Stimulated activated naive CD8-positive, alpha-beta T cell treated with anti-CD3 and anti-CD28 coated beads, Interleukin-15, Interleukin-2, amounts not matched to agents 100 ng/mL and 50 ng/mL, for 24 hours (primary cell): ENCODE measurements around the gene ELL3.
A peak's percentile ranks its signal among the peaks of the same experiment; 100 is the strongest.
"Not testable (repeated sequence)": the region's sequence is repeated elsewhere in the genome, so short reads cannot be mapped to it uniquely, and the experiment has no call there.

Source experiments
- H3K27ac Mint-ChIP-seq: one replicate; pipeline ENCODE4 v1.8.0; 2021; ENCODE audit warnings: mild to moderate bottlenecking, mixed read lengths
- H3K27me3 Mint-ChIP-seq: one replicate; pipeline ENCODE4 v1.8.0; 2021; ENCODE audit warnings: mixed read lengths
- H3K36me3 Mint-ChIP-seq: one replicate; pipeline ENCODE4 v1.8.0; 2021; ENCODE audit warnings: low read depth, mixed read lengths
- H3K4me1 Mint-ChIP-seq: one replicate; pipeline ENCODE4 v1.8.0; 2021; ENCODE audit warnings: low read depth, mixed read lengths
- H3K4me3 Mint-ChIP-seq: one replicate; pipeline ENCODE4 v1.8.0; 2021; ENCODE audit warnings: mild to moderate bottlenecking, mixed read lengths
- H3K9me3 Mint-ChIP-seq: one replicate; pipeline ENCODE4 v1.8.0; 2021; ENCODE audit warnings: mixed read lengths

ELL3 gene

GRCh38 chr15:43771816-43772215 lies 5.0 kb downstream of the ELL3 start:
- no peak overlapping the region for H3K27ac Mint-ChIP-seq
- H3K27me3 Mint-ChIP-seq: no peaks in the 10 kb centered on the region
- H3K4me3 Mint-ChIP-seq: no peak overlapping the region
- peaks cover 67% of the 10 kb centered on the region for H3K36me3 Mint-ChIP-seq
- peaks cover 20% of the 10 kb centered on the region for H3K4me1 Mint-ChIP-seq
- no peaks in the 10 kb centered on the region for H3K9me3 Mint-ChIP-seq

GRCh38 chr15:43769584-43770228 lies 7.1 kb downstream of the ELL3 start:
- Mint-ChIP-seq H3K27ac (peak overlapping the region; percentile 18), H3K9me3 (no peaks in the 10 kb centered on the region), H3K27me3 (no peaks in the 10 kb centered on the region), H3K4me3 (no peak overlapping the region), H3K36me3 (peaks cover 84% of the 10 kb centered on the region), H3K4me1 (peaks cover 4% of the 10 kb centered on the region)

- H3K9me3 Mint-ChIP-seq: no peaks in the 10 kb centered on the region
- H3K4me3 Mint-ChIP-seq: no peak overlapping the region
- H3K27ac Mint-ChIP-seq: peak overlapping the region; percentile 39
- no peaks in the 10 kb centered on the region for H3K27me3 Mint-ChIP-seq
- H3K4me1 Mint-ChIP-seq: no peaks in the 10 kb centered on the region
- H3K36me3 Mint-ChIP-seq: peaks cover 76% of the 10 kb centered on the region
These were observed 12.8 kb downstream of the ELL3 start for GRCh38 chr15:43763819-43764446.

GRCh38 chr15:43762824-43763223 lies 13.9 kb downstream of the ELL3 start:
- H3K9me3 Mint-ChIP-seq: no peaks in the 10 kb centered on the region
- no peaks in the 10 kb centered on the region for H3K27me3 Mint-ChIP-seq
- H3K27ac Mint-ChIP-seq: no peak overlapping the region
- H3K36me3 Mint-ChIP-seq: peaks cover 71% of the 10 kb centered on the region
- H3K4me1 Mint-ChIP-seq: no peaks in the 10 kb centered on the region
- H3K4me3 Mint-ChIP-seq: no peak overlapping the region

GRCh38 chr15:43751885-43752284 lies 24.9 kb downstream of the ELL3 start:
- H3K4me1 Mint-ChIP-seq: peaks cover 64% of the 10 kb centered on the region
- H3K36me3 Mint-ChIP-seq: peaks cover 72% of the 10 kb centered on the region
- no peaks in the 10 kb centered on the region for H3K27me3 Mint-ChIP-seq
- H3K9me3 Mint-ChIP-seq: no peaks in the 10 kb centered on the region
- peak overlapping the region; percentile 94 for H3K4me3 Mint-ChIP-seq
- peak overlapping the region; percentile 28 for H3K27ac Mint-ChIP-seq

GRCh38 chr15:43749690-43750345 lies 26.9 kb downstream of the ELL3 start:
- peak overlapping the region; percentile 89 for H3K27ac Mint-ChIP-seq
- H3K4me3 Mint-ChIP-seq: peak overlapping the region; percentile 94
- peaks cover 66% of the 10 kb centered on the region for H3K4me1 Mint-ChIP-seq
- peaks cover 54% of the 10 kb centered on the region for H3K36me3 Mint-ChIP-seq
- H3K9me3 Mint-ChIP-seq: no peaks in the 10 kb centered on the region
- no peaks in the 10 kb centered on the region for H3K27me3 Mint-ChIP-seq

- Mint-ChIP-seq H3K27me3 (no peaks in the 10 kb centered on the region), H3K27ac (peak overlapping the region; percentile 94), H3K4me1 (peaks cover 72% of the 10 kb centered on the region), H3K9me3 (no peaks in the 10 kb centered on the region), H3K4me3 (peak overlapping the region; percentile 94), H3K36me3 (peaks cover 42% of the 10 kb centered on the region)
These were observed 28.4 kb downstream of the ELL3 start for GRCh38 chr15:43748376-43748775.

GRCh38 chr15:43746903-43747309 lies 29.9 kb downstream of the ELL3 start:
- H3K27ac Mint-ChIP-seq: peak overlapping the region; percentile 94
- H3K4me1 Mint-ChIP-seq: peaks cover 58% of the 10 kb centered on the region
- H3K27me3 Mint-ChIP-seq, H3K9me3 Mint-ChIP-seq: not testable (repeated sequence)
- peak overlapping the region; percentile 94 for H3K4me3 Mint-ChIP-seq
- peaks cover 33% of the 10 kb centered on the region for H3K36me3 Mint-ChIP-seq

GRCh38 chr15:43746245-43746902 lies 30.4 kb downstream of the ELL3 start, which contains the start of gene PDIA3:
PDIA3 (plus strand) TSS chr15:43746438; CDS start chr15:43746540, 102 bp downstream.
- Mint-ChIP-seq H3K4me3 (peak within 1 kb of the TSS; percentile 94), H3K36me3 (peaks cover 27% of the 10 kb centered on the region), H3K27ac (peak within 1 kb of the TSS; percentile 94), H3K4me1 (peaks cover 53% of the 10 kb centered on the region)
- H3K27me3 Mint-ChIP-seq, H3K9me3 Mint-ChIP-seq: not testable (repeated sequence)

GRCh38 chr15:43735416-43735815 lies 41.4 kb downstream of the ELL3 start:
- H3K4me3 Mint-ChIP-seq: no peak overlapping the region
- peaks cover 7% of the 10 kb centered on the region for H3K4me1 Mint-ChIP-seq
- no peaks in the 10 kb centered on the region for H3K9me3 Mint-ChIP-seq
- H3K36me3 Mint-ChIP-seq: no peaks in the 10 kb centered on the region
- peaks cover 9% of the 10 kb centered on the region for H3K27me3 Mint-ChIP-seq
- no peak overlapping the region for H3K27ac Mint-ChIP-seq

GRCh38 chr15:43728053-43728725 lies 48.6 kb downstream of the ELL3 start:
- H3K27ac Mint-ChIP-seq, H3K4me3 Mint-ChIP-seq, H3K9me3 Mint-ChIP-seq, H3K4me1 Mint-ChIP-seq, H3K27me3 Mint-ChIP-seq, H3K36me3 Mint-ChIP-seq: not testable (repeated sequence)

GRCh38 chr15:43726306-43726705 lies 50.5 kb downstream of the ELL3 start:
- H3K36me3 Mint-ChIP-seq, H3K27me3 Mint-ChIP-seq, H3K4me1 Mint-ChIP-seq, H3K27ac Mint-ChIP-seq, H3K9me3 Mint-ChIP-seq, H3K4me3 Mint-ChIP-seq: not testable (repeated sequence)

GRCh38 chr15:43723151-43723550 lies 53.6 kb downstream of the ELL3 start:
- Mint-ChIP-seq H3K4me1 (no peaks in the 10 kb centered on the region), H3K36me3 (no peaks in the 10 kb centered on the region), H3K27me3 (peaks cover 4% of the 10 kb centered on the region), H3K27ac (no peak overlapping the region), H3K4me3 (no peak overlapping the region), H3K9me3 (no peaks in the 10 kb centered on the region)
